ENCODE data around the gene NPM1. TPM values are rescaled to one million over a fixed set of nuclear protein-coding genes. Genes with fewer than 3 reads are reported as not detected.
A peak's percentile ranks its signal among the peaks of the same experiment; 100 is the strongest.
"Not testable (repeated sequence)": the region's sequence is repeated elsewhere in the genome, so short reads cannot be mapped to it uniquely, and the experiment has no call there.

NPM1 gene
- total and polyA plus RNA-seq, 7 experiments from 2014 or later: 753 to 1,238 (median 1,141) TPM

DNA sequence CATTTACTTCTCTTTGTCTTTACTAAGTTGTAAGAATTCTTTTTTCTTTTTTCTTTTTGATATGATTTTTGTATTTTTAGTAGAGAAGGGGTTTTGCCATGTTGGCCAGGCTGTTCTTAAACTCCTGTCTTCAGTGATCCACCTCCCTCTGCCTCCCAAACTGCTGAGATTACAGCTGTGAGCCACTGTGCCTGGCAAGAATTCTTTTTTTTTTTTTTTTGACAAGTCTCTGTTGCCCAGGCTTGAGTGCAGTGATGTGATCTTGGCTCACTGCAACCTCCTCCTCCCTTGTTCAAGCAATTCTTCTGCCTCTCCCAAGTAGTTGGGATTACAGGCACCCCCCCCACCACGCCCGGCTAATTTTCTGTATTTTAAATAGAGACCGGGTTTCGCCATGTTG, 9.9 kb downstream of the NPM1 start:
- Histone ChIP-seq H3K4me3 (ENCODE audit: low read length) (no peak overlapping the region), H3K27ac (ENCODE audit: low read depth, low read length) (no peak overlapping the region), H3K4me1 (ENCODE audit: control insufficient read depth in 2 of 2, insufficient read depth in 2 of 2, low read length in 2 of 2) (no peaks in the 10 kb centered on the region), H3K9me3 (ENCODE audit: control insufficient read depth in 2 of 3, low read length in 3 of 3) (no peaks in the 10 kb centered on the region), H3K27me3 (ENCODE audit: control insufficient read depth in 2 of 2, insufficient read depth in 2 of 2, low read length in 2 of 2) (no peaks in the 10 kb centered on the region), H3K36me3 (ENCODE audit: control insufficient read depth in 2 of 3, insufficient read depth in 3 of 3, low read length in 3 of 3) (peaks cover 28 to 87% (median 38%) of the 10 kb centered on the region in 3 experiments)
- Mint-ChIP-seq H3K27ac (no peak overlapping the region), H3K4me3 (peak overlapping the region in 1 of 10 donors; percentile 9), H3K4me1 (peaks cover 16 to 59% (median 50%) of the 10 kb centered on the region in 7 donors), H3K27me3 (no peaks in the 10 kb centered on the region), H3K36me3 (peaks cover 4 to 62% (median 47%) of the 10 kb centered on the region in 5 donors), H3K9me3 (peaks cover 0 to 1% (median 0%) of the 10 kb centered on the region in 11 donors)
- no peak for DNase-seq
- ATAC-seq: no peak
- intact Hi-C loops (cut with micrococcal nuclease): no loop called here
- POLR2A ChIA-PET: no interaction called here
- CTCF ChIA-PET: no interaction called here

DNA sequence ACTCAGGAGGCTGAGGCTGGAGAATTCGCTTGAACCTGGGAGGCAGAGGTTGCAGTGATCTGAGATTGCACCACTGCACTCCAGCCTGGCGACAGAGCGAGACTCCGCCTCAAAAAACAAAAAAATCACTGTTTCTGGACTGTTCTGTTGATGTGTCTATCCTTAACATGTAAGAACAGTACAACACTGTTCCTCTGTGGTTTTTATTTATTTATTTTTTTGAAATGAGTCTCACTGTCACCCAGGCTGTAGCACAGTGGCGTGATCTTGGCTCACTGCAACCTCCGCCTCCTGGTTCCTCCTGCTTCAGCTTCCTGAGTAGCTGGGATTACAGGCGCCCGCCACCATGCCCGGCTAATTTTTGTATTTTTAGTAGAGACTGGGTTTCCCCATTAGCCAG, 11.0 kb downstream of the NPM1 start:
- H3K9me3 ChIP-seq (ENCODE audit: control insufficient read depth in 2 of 3, low read length in 3 of 3); H3K27ac ChIP-seq (ENCODE audit: low read depth, low read length); ATAC-seq; H3K27me3 ChIP-seq (ENCODE audit: control insufficient read depth in 2 of 2, insufficient read depth in 2 of 2, low read length in 2 of 2); intact Hi-C loops (cut with micrococcal nuclease); H3K4me1 ChIP-seq (ENCODE audit: control insufficient read depth in 2 of 2, insufficient read depth in 2 of 2, low read length in 2 of 2); H3K4me3 Mint-ChIP-seq; H3K27me3 Mint-ChIP-seq; POLR2A ChIA-PET; H3K9me3 Mint-ChIP-seq; CTCF ChIA-PET; DNase-seq; H3K4me3 ChIP-seq (ENCODE audit: low read length): not testable (repeated sequence)
- H3K36me3 Mint-ChIP-seq: peaks cover under 1 to 55% (median 39%) of the 10 kb centered on the region in 5 donors
- peak overlapping the region in 2 of 9 donors; percentile 31 to 48 for H3K27ac Mint-ChIP-seq
- peaks cover 28 to 77% (median 28%) of the 10 kb centered on the region in 3 experiments for H3K36me3 ChIP-seq (ENCODE audit: control insufficient read depth in 2 of 3, insufficient read depth in 3 of 3, low read length in 3 of 3)
- H3K4me1 Mint-ChIP-seq: peaks cover 15 to 49% (median 41%) of the 10 kb centered on the region in 7 donors

DNA sequence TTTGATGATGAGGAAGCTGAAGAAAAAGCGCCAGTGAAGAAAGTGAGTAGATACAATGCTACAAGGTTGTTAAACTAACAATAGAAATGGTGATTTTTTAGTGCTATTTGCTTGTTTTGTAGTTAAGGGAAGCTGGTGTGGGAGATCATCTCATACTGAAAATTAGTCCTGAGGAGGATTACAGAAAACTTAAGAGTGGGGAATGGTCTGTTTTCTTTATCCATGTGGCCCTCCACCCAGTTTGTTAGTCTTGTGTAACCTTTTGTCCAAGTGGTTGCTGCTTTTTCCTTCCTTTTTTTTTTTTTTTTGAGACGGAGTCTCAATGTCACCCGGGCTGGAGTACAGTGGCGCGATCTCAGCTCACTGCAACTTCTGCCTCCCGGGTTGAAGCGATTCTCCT, 12.5 kb downstream of the NPM1 start:
- H3K4me3 ChIP-seq (ENCODE audit: low read length): no peak overlapping the region
- ChIA-PET POLR2A (no interaction called here), CTCF (no interaction called here)
- intact Hi-C loops (cut with micrococcal nuclease): no loop called here
- DNase-seq (no peak), ATAC-seq (no peak)
- Mint-ChIP-seq H3K36me3 (peaks cover 0 to 56% (median 39%) of the 10 kb centered on the region in 5 donors), H3K27me3 (no peaks in the 10 kb centered on the region), H3K4me3 (no peak overlapping the region), H3K27ac (peak overlapping the region in 2 of 9 donors; percentile 18 to 34), H3K9me3 (peaks cover 0 to 2% (median 0%) of the 10 kb centered on the region in 11 donors), H3K4me1 (peaks cover 15 to 47% (median 40%) of the 10 kb centered on the region in 7 donors)
- H3K4me1 ChIP-seq (ENCODE audit: control insufficient read depth in 2 of 2, insufficient read depth in 2 of 2, low read length in 2 of 2): no peaks in the 10 kb centered on the region
- no peak overlapping the region for H3K27ac ChIP-seq (ENCODE audit: low read depth, low read length)
- H3K36me3 ChIP-seq (ENCODE audit: control insufficient read depth in 2 of 3, insufficient read depth in 3 of 3, low read length in 3 of 3): peaks cover 27 to 68% (median 32%) of the 10 kb centered on the region in 3 experiments
- no peaks in the 10 kb centered on the region for H3K9me3 ChIP-seq (ENCODE audit: control insufficient read depth in 2 of 3, low read length in 3 of 3)
- H3K27me3 ChIP-seq (ENCODE audit: control insufficient read depth in 2 of 2, insufficient read depth in 2 of 2, low read length in 2 of 2): no peaks in the 10 kb centered on the region

DNA sequence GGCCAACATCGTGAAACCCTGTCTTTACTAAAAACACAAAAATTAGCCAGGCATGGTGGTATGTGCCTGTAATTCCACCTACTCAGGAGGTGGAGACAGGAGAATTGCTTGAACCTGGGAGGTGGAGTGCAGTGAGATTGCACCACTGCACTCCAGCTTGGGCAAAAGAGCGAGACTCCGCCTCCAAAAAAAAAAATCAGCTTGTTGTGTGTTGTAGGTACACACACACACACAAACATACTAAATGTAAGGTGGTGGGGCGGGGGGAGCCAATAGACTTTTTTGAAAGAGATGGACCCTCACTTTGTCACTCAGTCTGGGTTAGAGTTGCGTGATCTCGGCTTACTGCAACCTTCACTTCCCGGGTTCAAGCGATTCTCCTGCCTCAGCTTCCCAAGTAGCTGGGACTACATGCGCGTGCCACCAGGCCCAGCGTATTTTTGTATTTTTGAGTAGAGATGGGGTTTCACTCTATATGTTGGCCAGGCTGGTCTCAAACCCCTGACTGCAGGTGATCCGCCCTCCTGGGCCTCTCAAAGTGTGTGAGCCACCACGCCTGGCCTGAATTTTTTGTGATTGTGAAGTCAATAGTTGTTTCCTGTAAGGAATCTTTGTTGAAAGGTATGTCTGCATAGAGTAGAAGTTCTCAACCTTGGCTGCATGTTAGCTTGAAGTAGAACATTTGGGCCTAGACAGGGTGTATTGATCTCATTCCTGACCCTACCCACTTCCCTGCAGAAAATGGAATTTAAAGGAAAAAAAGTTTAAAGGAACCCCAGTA, 13.7 kb downstream of the NPM1 start:
- H3K36me3 Mint-ChIP-seq: peaks cover 6 to 61% (median 42%) of the 10 kb centered on the region in 5 donors
- intact Hi-C loops (cut with micrococcal nuclease): no loop called here
- POLR2A ChIA-PET: no interaction called here

DNA sequence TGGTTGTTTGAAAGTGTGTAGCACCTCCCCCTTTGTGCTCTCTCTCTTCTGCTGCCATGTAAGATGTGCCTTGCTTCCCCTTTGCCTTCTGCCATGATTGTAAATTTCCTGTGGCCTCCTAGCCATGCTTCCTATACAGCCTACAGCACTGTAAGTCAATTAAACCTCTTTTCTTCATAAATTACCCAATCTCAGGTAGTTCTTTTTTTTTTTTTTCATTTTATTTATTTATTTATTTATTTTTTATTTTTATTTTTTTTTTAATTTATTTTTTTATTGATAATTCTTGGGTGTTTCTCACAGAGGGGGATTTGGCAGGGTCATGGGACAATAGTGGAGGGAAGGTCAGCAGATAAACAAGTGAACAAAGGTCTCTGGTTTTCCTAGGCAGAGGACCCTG, 15.1 kb downstream of the NPM1 start:
- H3K9me3 Mint-ChIP-seq; DNase-seq; H3K9me3 ChIP-seq (ENCODE audit: control insufficient read depth in 2 of 3, low read length in 3 of 3); H3K27ac ChIP-seq (ENCODE audit: low read depth, low read length); H3K4me3 Mint-ChIP-seq; intact Hi-C loops (cut with micrococcal nuclease); H3K4me1 ChIP-seq (ENCODE audit: control insufficient read depth in 2 of 2, insufficient read depth in 2 of 2, low read length in 2 of 2); H3K27me3 ChIP-seq (ENCODE audit: control insufficient read depth in 2 of 2, insufficient read depth in 2 of 2, low read length in 2 of 2); ATAC-seq; H3K27me3 Mint-ChIP-seq; CTCF ChIA-PET; POLR2A ChIA-PET; H3K4me3 ChIP-seq (ENCODE audit: low read length): not testable (repeated sequence)
- Mint-ChIP-seq H3K4me1 (peaks cover 10 to 49% (median 42%) of the 10 kb centered on the region in 7 donors), H3K36me3 (peaks cover 13 to 61% (median 45%) of the 10 kb centered on the region in 5 donors), H3K27ac (peak overlapping the region in 1 of 9 donors; percentile 65)
- peaks cover 41 to 66% (median 43%) of the 10 kb centered on the region in 3 experiments for H3K36me3 ChIP-seq (ENCODE audit: control insufficient read depth in 2 of 3, insufficient read depth in 3 of 3, low read length in 3 of 3)

More for the DNA sequence above, 13.7 kb downstream of the NPM1 start:
- peaks cover 14 to 48% (median 40%) of the 10 kb centered on the region in 7 donors for H3K4me1 Mint-ChIP-seq
- Histone ChIP-seq H3K27ac (ENCODE audit: low read depth, low read length) (no peak overlapping the region), H3K27me3 (ENCODE audit: control insufficient read depth in 2 of 2, insufficient read depth in 2 of 2, low read length in 2 of 2) (no peaks in the 10 kb centered on the region), H3K36me3 (ENCODE audit: control insufficient read depth in 2 of 3, insufficient read depth in 3 of 3, low read length in 3 of 3) (peaks cover 30 to 68% (median 38%) of the 10 kb centered on the region in 3 experiments), H3K9me3 (ENCODE audit: control insufficient read depth in 2 of 3, low read length in 3 of 3) (no peaks in the 10 kb centered on the region), H3K4me3 (ENCODE audit: low read length) (no peak overlapping the region), H3K4me1 (ENCODE audit: control insufficient read depth in 2 of 2, insufficient read depth in 2 of 2, low read length in 2 of 2) (no peaks in the 10 kb centered on the region)
- peak overlapping the region in 1 of 9 donors; percentile 59 for H3K27ac Mint-ChIP-seq
- peak overlapping the region in 1 of 10 donors; percentile 29 for H3K4me3 Mint-ChIP-seq
- H3K27me3 Mint-ChIP-seq: no peaks in the 10 kb centered on the region
- DNase-seq (no peak), ATAC-seq (no peak)
- CTCF ChIA-PET: interaction anchor here (0.6 kb wide), 1 partner anchor 9 kb away, joined by 3 read pairs; no protein-coding TSS in a partner anchor
- peaks cover 0 to 2% (median 0%) of the 10 kb centered on the region in 11 donors for H3K9me3 Mint-ChIP-seq

DNA sequence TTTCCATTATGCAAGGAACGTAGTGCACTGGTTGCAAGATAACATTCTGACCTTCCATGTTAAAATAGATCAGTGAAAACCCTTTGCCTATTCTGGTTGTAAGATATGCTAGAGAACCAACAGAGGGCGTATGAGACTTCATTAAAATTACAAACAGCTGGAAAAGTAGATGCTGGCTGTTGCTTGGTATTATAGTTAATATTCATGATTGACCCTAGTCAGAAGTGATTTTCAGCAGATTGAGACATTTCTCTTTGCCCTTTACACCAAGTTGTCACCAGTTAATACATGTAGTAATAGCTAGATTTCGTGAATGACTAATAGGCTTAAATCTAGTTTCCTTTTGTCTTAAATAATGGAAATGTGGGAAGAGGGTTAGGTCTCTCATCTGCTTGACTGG, 18.0 kb downstream of the NPM1 start:
- Histone ChIP-seq H3K9me3 (ENCODE audit: control insufficient read depth in 2 of 3, low read length in 3 of 3) (no peaks in the 10 kb centered on the region), H3K27ac (ENCODE audit: low read depth, low read length) (no peak overlapping the region), H3K4me3 (ENCODE audit: low read length) (no peak overlapping the region), H3K27me3 (ENCODE audit: control insufficient read depth in 2 of 2, insufficient read depth in 2 of 2, low read length in 2 of 2) (no peaks in the 10 kb centered on the region), H3K4me1 (ENCODE audit: control insufficient read depth in 2 of 2, insufficient read depth in 2 of 2, low read length in 2 of 2) (no peaks in the 10 kb centered on the region), H3K36me3 (ENCODE audit: control insufficient read depth in 2 of 3, insufficient read depth in 3 of 3, low read length in 3 of 3) (peaks cover 35 to 66% (median 42%) of the 10 kb centered on the region in 3 experiments)
- DNase-seq (no peak), ATAC-seq (no peak)
- intact Hi-C loops (cut with micrococcal nuclease): loop anchor here in 1 of 2 donors (2.0 kb wide), 1 partner anchor 13 kb away; no protein-coding TSS in a partner anchor
- peaks cover 15 to 44% (median 39%) of the 10 kb centered on the region in 7 donors for H3K4me1 Mint-ChIP-seq
- peak overlapping the region in 1 of 9 donors; percentile 32 for H3K27ac Mint-ChIP-seq
- H3K4me3 Mint-ChIP-seq: no peak overlapping the region
- H3K9me3 Mint-ChIP-seq: peaks cover 0 to 2% (median 0%) of the 10 kb centered on the region in 11 donors
- H3K36me3 Mint-ChIP-seq: peaks cover 16 to 65% (median 50%) of the 10 kb centered on the region in 5 donors
- CTCF ChIA-PET: interaction anchor here (0.7 kb wide), 1 partner anchor 15 kb away, joined by 3 read pairs; no protein-coding TSS in a partner anchor
- POLR2A ChIA-PET: interaction anchor here (0.8 kb wide), 1 partner anchor 18 kb away, joined by 3 read pairs; the partner anchor contains the start of gene NPM1
- no peaks in the 10 kb centered on the region for H3K27me3 Mint-ChIP-seq

All from naive thymus-derived CD4-positive, alpha-beta T cell (primary cell).